HG02571 (cell line): ENCODE results near the gene L3MBTL2.
"Not testable (repeated sequence)": the region's sequence is repeated elsewhere in the genome, so short reads cannot be mapped to it uniquely, and the experiment has no call there.

ENCODE experiments used
- ATAC-seq: cut with Tn5 transposase; IDR thresholded peaks from one replicate; pipeline ENCODE4 v1.9.1; 2021; ENCODE audit warnings: mild to moderate bottlenecking, moderate library complexity; ENCODE audit not compliant: unreplicated experiment

The L3MBTL2 gene

GRCh38 chr22:41204992-41205900 lies at the start of gene L3MBTL2:
TSS of gene L3MBTL2 (plus strand) at chr22:41205312. CDS start at chr22:41205363, 51 bp downstream.
- peak; percentile 96 for ATAC-seq

GRCh38 chr22:41157083-41157482 lies 48.0 kb upstream of the L3MBTL2 start:
- ATAC-seq, result no peak

DNA sequence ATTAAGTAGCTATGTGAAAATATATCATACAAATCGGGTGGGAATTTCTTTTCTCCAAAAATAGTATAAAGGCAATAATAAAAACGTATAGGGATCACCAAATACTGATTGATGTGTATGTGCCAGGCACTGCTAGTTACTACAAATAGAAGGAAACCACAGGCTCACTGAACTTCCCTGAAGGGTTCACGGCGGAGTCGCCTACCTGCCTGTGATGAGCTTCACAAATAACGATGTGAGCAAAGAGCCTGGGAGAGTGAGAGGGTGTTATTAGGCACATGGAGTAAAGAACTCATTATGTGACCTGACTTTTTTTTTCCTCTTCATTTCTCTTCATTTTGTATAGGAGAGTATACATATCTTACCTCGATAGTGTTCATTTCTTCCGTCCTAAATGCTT lies 36.0 kb upstream of the L3MBTL2 start:
- ATAC-seq, result no peak

- no peak for ATAC-seq
Measured at GRCh38 chr22:41171996-41172395, 33.1 kb upstream of the L3MBTL2 start.

- no peak for ATAC-seq
Measured at GRCh38 chr22:41175546-41175945, 29.6 kb upstream of the L3MBTL2 start.

DNA sequence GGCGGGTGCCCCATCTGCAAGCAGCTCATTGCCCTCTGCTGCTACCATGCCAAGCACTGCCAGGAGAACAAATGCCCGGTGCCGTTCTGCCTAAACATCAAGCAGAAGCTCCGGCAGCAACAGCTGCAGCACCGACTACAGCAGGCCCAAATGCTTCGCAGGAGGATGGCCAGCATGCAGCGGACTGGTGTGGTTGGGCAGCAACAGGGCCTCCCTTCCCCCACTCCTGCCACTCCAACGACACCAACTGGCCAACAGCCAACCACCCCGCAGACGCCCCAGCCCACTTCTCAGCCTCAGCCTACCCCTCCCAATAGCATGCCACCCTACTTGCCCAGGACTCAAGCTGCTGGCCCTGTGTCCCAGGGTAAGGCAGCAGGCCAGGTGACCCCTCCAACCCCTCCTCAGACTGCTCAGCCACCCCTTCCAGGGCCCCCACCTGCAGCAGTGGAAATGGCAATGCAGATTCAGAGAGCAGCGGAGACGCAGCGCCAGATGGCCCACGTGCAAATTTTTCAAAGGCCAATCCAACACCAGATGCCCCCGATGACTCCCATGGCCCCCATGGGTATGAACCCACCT lies 28.0 kb upstream of the L3MBTL2 start:
- no peak for ATAC-seq

- ATAC-seq, result no peak
Measured at GRCh38 chr22:41177622-41178424, 27.3 kb upstream of the L3MBTL2 start.

DNA sequence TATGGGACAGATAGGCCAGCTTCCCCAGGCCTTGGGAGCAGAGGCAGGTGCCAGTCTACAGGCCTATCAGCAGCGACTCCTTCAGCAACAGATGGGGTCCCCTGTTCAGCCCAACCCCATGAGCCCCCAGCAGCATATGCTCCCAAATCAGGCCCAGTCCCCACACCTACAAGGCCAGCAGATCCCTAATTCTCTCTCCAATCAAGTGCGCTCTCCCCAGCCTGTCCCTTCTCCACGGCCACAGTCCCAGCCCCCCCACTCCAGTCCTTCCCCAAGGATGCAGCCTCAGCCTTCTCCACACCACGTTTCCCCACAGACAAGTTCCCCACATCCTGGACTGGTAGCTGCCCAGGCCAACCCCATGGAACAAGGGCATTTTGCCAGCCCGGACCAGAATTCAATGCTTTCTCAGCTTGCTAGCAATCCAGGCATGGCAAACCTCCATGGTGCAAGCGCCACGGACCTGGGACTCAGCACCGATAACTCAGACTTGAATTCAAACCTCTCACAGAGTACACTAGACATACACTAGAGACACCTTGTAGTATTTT lies 26.6 kb upstream of the L3MBTL2 start:
- ATAC-seq, result no peak

DNA sequence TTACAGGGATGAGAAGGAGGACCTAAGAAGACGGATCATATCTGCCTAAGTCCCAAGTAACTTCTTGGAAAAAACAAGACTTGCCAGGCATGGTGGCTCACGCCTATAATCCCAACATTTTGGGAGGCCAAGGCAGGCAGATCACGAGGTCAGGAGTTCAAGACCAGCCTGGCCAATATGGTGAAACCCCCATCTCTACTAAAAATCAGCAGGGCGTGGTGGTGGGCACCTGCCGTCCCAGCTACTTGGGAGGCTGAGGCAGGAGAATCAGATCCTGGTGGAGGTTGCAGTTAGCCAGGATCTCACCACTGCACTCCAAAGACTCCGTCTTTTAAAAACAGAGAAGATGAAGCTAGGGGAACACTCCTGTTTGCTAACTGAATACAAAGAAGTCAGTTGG lies 24.8 kb upstream of the L3MBTL2 start:
- not testable (repeated sequence) for ATAC-seq

DNA sequence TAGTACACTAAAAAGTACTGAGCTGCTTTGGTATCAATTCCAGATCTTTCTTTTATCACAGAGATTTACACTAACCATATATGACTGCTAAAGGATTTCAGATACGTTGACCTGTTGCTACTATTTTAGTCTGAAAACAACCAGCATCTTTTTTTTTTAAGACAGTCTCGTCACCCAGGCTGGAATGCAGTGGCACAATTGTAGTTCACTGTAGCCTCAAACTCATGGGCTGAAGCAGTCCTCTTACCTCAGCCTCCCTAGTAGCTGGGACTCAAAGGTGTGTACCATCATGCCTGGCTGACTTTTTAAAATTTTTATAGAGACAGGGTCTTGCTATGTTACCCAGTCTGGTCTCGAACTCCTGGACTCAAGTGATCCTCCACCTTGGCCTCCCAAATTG lies 24.2 kb upstream of the L3MBTL2 start:
- no peak for ATAC-seq

GRCh38 chr22:41181349-41182241 lies 23.5 kb upstream of the L3MBTL2 start:
- ATAC-seq, result no peak

DNA sequence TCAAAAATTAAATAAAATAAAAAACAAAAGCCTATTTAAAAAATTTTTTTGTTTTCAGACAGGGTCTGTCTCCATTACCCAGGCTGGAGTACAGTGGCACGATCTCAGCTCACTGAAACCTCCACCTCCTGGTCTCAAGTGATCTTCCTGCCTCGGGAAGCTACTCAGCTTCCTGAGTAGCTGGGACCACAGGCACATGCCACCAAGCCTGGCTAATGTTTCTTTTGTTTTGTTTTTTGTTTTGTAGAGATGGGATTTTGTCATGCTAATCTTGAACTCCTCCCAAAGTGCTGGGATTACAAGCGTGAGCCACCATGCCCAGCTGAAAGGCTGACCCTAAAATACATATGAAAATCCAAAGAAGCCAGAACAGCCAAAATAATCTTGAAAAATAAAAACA lies 20.4 kb upstream of the L3MBTL2 start:
- no peak for ATAC-seq

DNA sequence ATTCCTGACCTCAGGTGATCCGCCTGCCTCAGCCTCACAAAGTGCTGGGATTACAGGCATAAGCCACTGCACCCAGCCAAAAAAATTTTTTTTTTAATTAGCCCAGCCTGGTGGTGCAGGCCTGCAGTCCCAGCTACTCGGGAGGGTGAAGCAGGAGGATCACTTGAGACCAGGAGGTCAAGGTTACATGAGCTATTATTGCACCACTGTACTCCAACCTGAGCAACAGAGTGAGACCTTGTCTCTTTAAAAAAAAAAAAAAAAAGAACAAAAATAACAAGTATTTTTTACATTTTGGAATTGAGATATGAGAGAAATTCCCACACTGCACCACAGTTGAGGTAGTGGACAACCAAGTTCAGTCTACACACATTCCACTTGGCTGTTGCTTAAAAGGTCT lies 13.6 kb upstream of the L3MBTL2 start:
- no peak for ATAC-seq

- ATAC-seq, result no peak
Measured at GRCh38 chr22:41193829-41194228, 11.3 kb upstream of the L3MBTL2 start.

DNA sequence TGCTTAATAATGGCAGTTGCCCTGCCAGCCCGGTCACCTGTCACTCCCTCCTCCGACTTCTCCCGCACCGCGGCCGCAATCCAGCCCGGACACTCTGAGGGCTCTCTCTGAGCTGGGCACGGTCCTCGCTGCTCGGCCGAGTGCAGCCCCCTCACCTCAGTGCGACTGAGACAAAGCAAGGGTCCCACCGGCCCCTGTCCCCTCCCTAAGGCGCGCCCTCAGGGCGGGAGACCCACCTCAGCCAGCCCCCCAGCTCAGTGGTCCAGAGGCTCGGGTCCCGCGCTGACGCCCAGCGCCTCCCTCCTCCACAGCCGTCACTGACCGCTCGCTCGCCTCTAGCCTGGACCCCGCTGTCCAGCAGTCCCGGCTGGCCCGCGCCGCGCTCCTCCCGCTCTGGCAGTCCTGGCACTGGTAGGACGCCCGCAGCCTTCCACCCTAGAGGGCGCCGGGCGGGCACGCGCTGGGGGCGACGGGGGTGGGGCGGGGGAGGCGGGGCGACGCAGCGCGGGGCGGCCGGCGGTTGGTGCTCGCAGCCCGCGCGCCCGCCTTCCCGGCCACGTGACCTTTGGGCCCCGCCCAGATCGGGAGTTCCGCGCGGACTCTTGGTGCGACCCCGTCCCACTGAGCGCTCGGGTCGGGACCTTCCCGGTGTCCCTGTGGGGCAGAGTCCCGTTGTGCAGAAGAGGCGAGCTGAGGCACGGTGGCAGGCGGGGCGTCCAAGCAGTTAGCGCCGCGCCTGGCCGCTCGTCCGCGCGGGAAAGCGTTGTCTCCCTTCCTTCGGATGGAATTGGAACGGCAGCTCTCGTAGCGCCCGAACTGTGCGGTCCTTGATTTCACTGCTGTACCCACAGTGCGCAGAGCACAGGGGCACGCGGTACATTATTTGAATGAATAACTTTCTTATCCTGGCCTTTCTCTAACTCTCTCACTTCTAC lies 7.8 kb upstream of the L3MBTL2 start:
- peak; percentile 74 for ATAC-seq

- no peak for ATAC-seq
Measured at GRCh38 chr22:41198027-41198580, 7.0 kb upstream of the L3MBTL2 start.

- ATAC-seq, result no peak
Measured at GRCh38 chr22:41201141-41201540, 4.0 kb upstream of the L3MBTL2 start.

DNA sequence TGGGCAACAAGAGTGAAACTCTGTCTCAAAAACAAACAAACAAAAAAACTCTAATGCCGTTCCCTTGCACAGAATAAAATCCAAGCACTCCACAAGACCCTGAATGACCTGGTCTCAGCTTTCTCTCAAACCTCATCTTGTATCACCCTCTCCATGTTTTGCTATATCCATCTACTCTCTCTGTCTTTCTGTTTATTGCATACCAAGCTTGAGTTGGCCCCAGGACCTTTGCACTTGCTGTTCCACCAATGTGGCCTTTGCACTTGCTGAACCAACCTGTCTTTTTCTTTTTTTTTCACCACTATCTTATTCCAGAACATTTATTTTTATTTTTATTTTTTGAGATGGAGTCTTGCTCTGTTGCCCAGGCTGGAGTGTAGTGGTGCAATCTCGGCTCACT lies 2.0 kb upstream of the L3MBTL2 start:
- ATAC-seq, result no peak

DNA sequence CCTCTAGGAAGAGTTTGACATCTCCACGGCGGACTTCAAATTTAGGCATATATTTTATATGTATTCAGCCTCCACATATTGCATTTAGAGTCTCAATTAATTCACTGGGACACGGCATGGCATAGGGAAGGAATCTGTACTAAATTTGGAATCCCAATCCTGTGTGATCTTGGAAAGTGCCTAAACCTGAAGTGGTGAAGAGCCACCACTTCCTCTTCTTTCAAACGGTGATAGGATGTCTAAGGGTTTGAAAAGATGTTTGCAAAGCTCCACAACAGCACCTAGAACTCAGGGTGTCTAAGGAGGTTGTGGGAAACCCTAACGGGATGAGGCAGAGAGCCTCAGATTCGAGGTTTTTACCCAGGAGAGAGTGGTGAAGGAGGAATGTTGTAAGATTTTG lies 1.0 kb upstream of the L3MBTL2 start:
- no peak for ATAC-seq
